Activated CD8-positive, alpha-beta memory T cell treated with anti-CD3 and anti-CD28 coated beads, Interleukin-2, amount 50 U/mL, for 4 hours (primary cell): ENCODE data around the gene ZDHHC11.
A peak's percentile ranks its signal among the peaks of the same experiment; 100 is the strongest.
"Not testable (repeated sequence)": the region's sequence is repeated elsewhere in the genome, so short reads cannot be mapped to it uniquely, and the experiment has no call there.

Experiments used
- DNase-seq: peaks from one replicate; pipeline ENCODE4 v3.0.0-alpha.2; 2020

Gene ZDHHC11

GRCh38 chr5:773517-774264, 77.1 kb downstream of the ZDHHC11 start:
- DNase-seq = no peak

- DNase-seq = not testable (repeated sequence)
These were observed 77.9 kb downstream of the ZDHHC11 start for GRCh38 chr5:772931-773330.

- not testable (repeated sequence) for DNase-seq
These were observed 78.3 kb downstream of the ZDHHC11 start for GRCh38 chr5:772547-772890.

GRCh38 chr5:771841-772546, 78.8 kb downstream of the ZDHHC11 start:
- not testable (repeated sequence) for DNase-seq

GRCh38 chr5:771087-771781, 79.6 kb downstream of the ZDHHC11 start:
- not testable (repeated sequence) for DNase-seq

- DNase-seq = not testable (repeated sequence)
These were observed 80.2 kb downstream of the ZDHHC11 start for GRCh38 chr5:770585-770984.

GRCh38 chr5:769485-770145, 81.2 kb downstream of the ZDHHC11 start:
- peak; percentile 4 for DNase-seq

- no peak for DNase-seq
These were observed 83.9 kb downstream of the ZDHHC11 start for GRCh38 chr5:766666-767431.

GRCh38 chr5:765948-766631, 84.7 kb downstream of the ZDHHC11 start:
- no peak for DNase-seq

- no peak for DNase-seq
These were observed 86.6 kb downstream of the ZDHHC11 start for GRCh38 chr5:763998-764781.

GRCh38 chr5:763397-763796, 87.4 kb downstream of the ZDHHC11 start:
- DNase-seq = no peak

- not testable (repeated sequence) for DNase-seq
These were observed 87.8 kb downstream of the ZDHHC11 start for GRCh38 chr5:762996-763395.

- no peak for DNase-seq
These were observed 88.7 kb downstream of the ZDHHC11 start for GRCh38 chr5:761854-762710.

- DNase-seq = no peak
These were observed 89.6 kb downstream of the ZDHHC11 start for GRCh38 chr5:761059-761771.

- no peak for DNase-seq
These were observed 90.3 kb downstream of the ZDHHC11 start for GRCh38 chr5:760363-761058.

- DNase-seq = no peak
These were observed 90.9 kb downstream of the ZDHHC11 start for GRCh38 chr5:759781-760362.

- DNase-seq = no peak
These were observed 91.6 kb downstream of the ZDHHC11 start for GRCh38 chr5:759111-759751.

- DNase-seq = no peak
These were observed 92.1 kb downstream of the ZDHHC11 start for GRCh38 chr5:758698-759053.
